SK-N-SH (cell line): ENCODE measurements around the gene TFAP2B. TPM values are rescaled to one million over a fixed set of nuclear protein-coding genes. Genes with fewer than 3 reads are reported as not detected.
A peak's percentile ranks its signal among the peaks of the same experiment; 100 is the strongest.

ENCODE experiments used
- CTCF ChIA-PET: fragments of 300-600, 350-600 bp; formaldehyde crosslinking; extraction: SDS; loops from one replicate; lab custom pipeline; 2021; lab: Yijun Ruan, JAX
- POLR2A ChIA-PET: fragments of 350-600 bp; sonication (Branson Sonifier 250); formaldehyde crosslinking; extraction: SDS; loops from one replicate; lab custom pipeline; 2020; ENCODE audit warnings: antibody characterized with exemption, inconsistent platforms; lab: Yijun Ruan, JAX
- DNase-seq: peaks from one replicate; pipeline ENCODE4 v3.0.0; 2012
- H2AFZ ChIP-seq: fragments of 200-600 bp; sonication (generic); 2 replicates; pipeline ENCODE4 v1.8.1; 2016; ENCODE audit warnings: antibody characterized with exemption, mild to moderate bottlenecking, low read depth
- H3F3A ChIP-seq: fragments of 200-600 bp; sonication (generic); replicated peaks from 2 replicates; pipeline ENCODE3; 2016; ENCODE audit warnings: antibody characterized with exemption, mild to moderate bottlenecking; ENCODE audit not compliant: insufficient read depth
- H3K27ac ChIP-seq, 2 experiments: fragments of 200-500 bp in 1 of 2; fragments of 200-600 bp in 1 of 2; sonication (Bioruptor generic) in 1 of 2; sonication (generic), shearing (Covaris generic) in 1 of 2; 2 replicates each; pipeline versions ENCODE4 v1.5.1 to v1.6.1; 2014 to 2016; ENCODE audit warnings: low read depth in 2 of 2, inconsistent platforms in 1 of 2, low read length in 1 of 2, mild to moderate bottlenecking in 1 of 2, mixed read lengths in 1 of 2
- H3K27me3 ChIP-seq: fragments of 200-600 bp; sonication (generic), shearing (Covaris generic); 2 replicates; pipeline ENCODE4 v1.6.1; 2016; ENCODE audit warnings: mixed run types; ENCODE audit not compliant: insufficient read depth
- H3K36me3 ChIP-seq, 2 experiments: fragments of 200-500 bp in 1 of 2; fragments of 200-600 bp in 1 of 2; sonication (Bioruptor generic) in 1 of 2; sonication (generic) in 1 of 2; replicated peaks in 1 of 2; 2 replicates each; pipeline versions ENCODE3 to v1.5.1; 2014 to 2016; ENCODE audit warnings: low read length in 1 of 2, mild to moderate bottlenecking in 1 of 2; ENCODE audit not compliant: insufficient read depth in 2 of 2, control insufficient read depth in 1 of 2
- H3K4me1 ChIP-seq, 2 experiments: fragments of 200-500 bp in 1 of 2; fragments of 200-600 bp in 1 of 2; sonication (Bioruptor generic) in 1 of 2; sonication (generic), shearing (Covaris generic) in 1 of 2; 2 replicates each; pipeline versions ENCODE4 v1.5.1 to v1.6.1; 2014 to 2016; ENCODE audit warnings: low read depth in 1 of 2, low read length in 1 of 2, mixed run types in 1 of 2; ENCODE audit not compliant: insufficient read depth in 2 of 2, control insufficient read depth in 1 of 2
- H3K4me2 ChIP-seq: fragments of 200-600 bp; sonication (generic), shearing (Covaris generic); 2 replicates; pipeline ENCODE4 v1.6.1; 2017; ENCODE audit warnings: mixed run types
- H3K4me3 ChIP-seq, 2 experiments: fragments of 200-500 bp in 1 of 2; fragments of 200-600 bp in 1 of 2; sonication (Bioruptor generic) in 1 of 2; sonication (generic), shearing (Covaris generic) in 1 of 2; 2 replicates each; pipeline versions ENCODE4 v1.5.1 to v1.8.1; 2014 to 2016; ENCODE audit warnings: low read depth in 2 of 2, inconsistent platforms in 1 of 2, low read length in 1 of 2, mild to moderate bottlenecking in 1 of 2, mixed read lengths in 1 of 2, moderate library complexity in 1 of 2
- H3K79me2 ChIP-seq: fragments of 200-600 bp; sonication (generic); 2 replicates; pipeline ENCODE4 v1.8.1; 2017; ENCODE audit warnings: mild to moderate bottlenecking; ENCODE audit not compliant: insufficient read depth
- H3K9ac ChIP-seq: fragments of 200-600 bp; sonication (generic); 2 replicates; pipeline ENCODE4 v1.6.1; 2017; ENCODE audit warnings: mixed run types
- H3K9me2 ChIP-seq: fragments of 200-600 bp; sonication (generic); 2 replicates; pipeline ENCODE4 v1.6.1; 2017; ENCODE audit warnings: mixed run types
- H3K9me3 ChIP-seq: fragments of 200-600 bp; sonication (generic); 2 replicates; pipeline ENCODE4 v1.6.1; 2017; ENCODE audit warnings: mixed run types, mild to moderate bottlenecking, moderate library complexity
- H4K20me1 ChIP-seq: fragments of 200-600 bp; sonication (generic); 2 replicates; pipeline ENCODE4 v1.6.1; 2017; ENCODE audit warnings: mild to moderate bottlenecking, mixed run types; ENCODE audit not compliant: insufficient read depth
- CHD2 ChIP-seq: fragments of 150-350 bp; IDR thresholded peaks from 2 replicates; pipeline ENCODE4 v1.6.1; 2018; ENCODE audit warnings: low read length; ENCODE audit not compliant: partially characterized antibody
- EP300 ChIP-seq, 2 experiments: IDR thresholded peaks; 2 replicates each; pipeline versions ENCODE4 v1.4.0 to v1.6.1; 2012; ENCODE audit warnings: borderline replicate concordance in 1 of 2, low read depth in 1 of 2, low read length in 1 of 2
- FOXJ3 ChIP-seq: sonication (generic); formaldehyde crosslinking; IDR thresholded peaks from 2 replicates; pipeline ENCODE4 v1.5.1; 2020; ENCODE audit warnings: mild to moderate bottlenecking, missing genetic modification reagents
- IRF3 ChIP-seq: fragments of 150-350 bp; IDR thresholded peaks from 2 replicates; pipeline ENCODE4 v1.6.1; 2016; ENCODE audit warnings: mild to moderate bottlenecking, low read depth, low read length
- MAX ChIP-seq: IDR thresholded peaks from 2 replicates; pipeline ENCODE4 v1.4.0; 2012; ENCODE audit warnings: low read depth
- MXI1 ChIP-seq: IDR thresholded peaks from 2 replicates; pipeline ENCODE4 v1.6.1; 2012; ENCODE audit warnings: mild to moderate bottlenecking, low read depth, low read length, improper control_type of control experiment
- NFIC ChIP-seq: IDR thresholded peaks from 2 replicates; pipeline ENCODE4 v1.4.0; 2012; ENCODE audit warnings: borderline replicate concordance
- POLR2AphosphoS5 ChIP-seq: IDR thresholded peaks from 2 replicates; pipeline ENCODE4 v1.6.1; 2012; ENCODE audit warnings: low read depth, low read length
- RAD21 ChIP-seq: IDR thresholded peaks from 2 replicates; pipeline ENCODE4 v1.6.1; 2012; ENCODE audit warnings: mild to moderate bottlenecking, low read length
- RFX5 ChIP-seq: IDR thresholded peaks from 2 replicates; pipeline ENCODE4 v1.6.1; 2012; ENCODE audit warnings: mild to moderate bottlenecking, improper control_type of control experiment, low read length
- SMC3 ChIP-seq: IDR thresholded peaks from 2 replicates; pipeline ENCODE4 v1.6.1; 2012; ENCODE audit warnings: low read depth, low read length, improper control_type of control experiment
- WGBS: methylation state at CpG from one replicate; pipeline ENCODE4 v1.1.6; 2017; ENCODE audit warnings: low lambda C conversion rate; 5-methylcytosine and 5-hydroxymethylcytosine counted together
- polyA plus RNA-seq, 3 experiments: library from polyadenylated mRNA; depleted of rRNA; stranded (reverse); fragments of >200 nt; gene quantifications; 2 replicates each; pipeline ENCODE4 v1.2.3, GENCODE V29; 2012
- TF ChIP-seq, protein P1 (sequence below): fragments of 200-600 bp; sonication (generic); IDR thresholded peaks from 2 replicates; pipeline ENCODE4 v1.6.1; 2017; ENCODE audit warnings: antibody characterized with exemption, mild to moderate bottlenecking, moderate library complexity
- TF ChIP-seq, protein P2 (sequence below): IDR thresholded peaks from 2 replicates; pipeline ENCODE4 v1.6.1; 2012; ENCODE audit warnings: mild to moderate bottlenecking, low read depth, low read length, moderate library complexity
- TF ChIP-seq, protein P3 (sequence below): IDR thresholded peaks from 2 replicates; pipeline ENCODE4 v1.4.0; 2012; ENCODE audit warnings: low read depth, borderline replicate concordance

The TFAP2B gene
- polyA plus RNA-seq, 1 of the 3 experiments (the other 2 are of a cell fraction) = 1.1 TPM

- TF ChIP-seq IRF3 = no peak
- TF ChIP-seq EP300 (IDR thresholded peaks at IDR 0.05; ENCODE audit: borderline replicate concordance in 1 of 2, low read depth in 1 of 2, low read length in 1 of 2) = no peak
- TF ChIP-seq RAD21 = peak; percentile 54
- peak; percentile 36 for TF ChIP-seq MXI1
- TF ChIP-seq FOXJ3 (CRISPR knock-in tag) = no peak
- TF ChIP-seq, protein P1, sequence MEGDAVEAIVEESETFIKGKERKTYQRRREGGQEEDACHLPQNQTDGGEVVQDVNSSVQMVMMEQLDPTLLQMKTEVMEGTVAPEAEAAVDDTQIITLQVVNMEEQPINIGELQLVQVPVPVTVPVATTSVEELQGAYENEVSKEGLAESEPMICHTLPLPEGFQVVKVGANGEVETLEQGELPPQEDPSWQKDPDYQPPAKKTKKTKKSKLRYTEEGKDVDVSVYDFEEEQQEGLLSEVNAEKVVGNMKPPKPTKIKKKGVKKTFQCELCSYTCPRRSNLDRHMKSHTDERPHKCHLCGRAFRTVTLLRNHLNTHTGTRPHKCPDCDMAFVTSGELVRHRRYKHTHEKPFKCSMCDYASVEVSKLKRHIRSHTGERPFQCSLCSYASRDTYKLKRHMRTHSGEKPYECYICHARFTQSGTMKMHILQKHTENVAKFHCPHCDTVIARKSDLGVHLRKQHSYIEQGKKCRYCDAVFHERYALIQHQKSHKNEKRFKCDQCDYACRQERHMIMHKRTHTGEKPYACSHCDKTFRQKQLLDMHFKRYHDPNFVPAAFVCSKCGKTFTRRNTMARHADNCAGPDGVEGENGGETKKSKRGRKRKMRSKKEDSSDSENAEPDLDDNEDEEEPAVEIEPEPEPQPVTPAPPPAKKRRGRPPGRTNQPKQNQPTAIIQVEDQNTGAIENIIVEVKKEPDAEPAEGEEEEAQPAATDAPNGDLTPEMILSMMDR = peak; percentile 72
Measured at GRCh38 chr6:50815436-50816114, 3.1 kb upstream of the TFAP2B start (continued).

DNA sequence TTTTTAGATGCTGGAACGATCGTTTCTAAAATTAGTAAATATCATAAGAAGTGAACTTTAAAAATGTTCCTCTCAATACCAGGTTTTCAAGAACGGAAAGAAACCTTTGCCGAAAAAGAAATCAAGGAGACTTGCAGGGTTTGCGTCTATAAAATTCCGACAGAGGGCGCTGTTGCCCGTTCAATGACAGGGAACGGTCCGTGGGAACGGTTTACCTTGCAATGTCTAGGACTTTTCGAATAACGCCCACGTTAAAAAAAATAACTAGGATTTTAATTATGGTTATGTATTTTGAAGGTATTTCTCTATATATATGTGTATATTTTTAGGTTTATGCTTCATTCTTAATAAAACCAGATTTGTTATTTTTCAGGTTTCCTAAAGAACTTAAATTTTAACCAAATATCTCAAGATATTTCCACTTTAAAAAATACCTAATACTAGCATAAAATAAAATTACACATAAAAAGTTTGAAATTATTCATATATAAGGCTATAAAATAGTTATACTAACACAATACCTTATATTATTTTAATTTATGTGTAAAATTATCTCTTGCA lies 2.5 kb upstream of the TFAP2B start:
- POLR2A ChIA-PET = interaction anchor here (0.7 to 3.2 kb wide), 3 partner anchors 14 to 1133 kb away, joined by 3 to 21 read pairs (median 5); no protein-coding TSS in a partner anchor
- Histone ChIP-seq H3K4me3 (peak overlapping the region; percentile 63), H3K27me3 (peaks cover 38% of the 10 kb centered on the region), H3K9me2 (no peaks in the 10 kb centered on the region), H3K4me2 (peak overlapping the region; percentile 69; the same call in 1 of the 2 replicates), H3F3A (no peaks in the 10 kb centered on the region), H3K27ac (peak overlapping the region in 1 of 2 experiments; percentile 99; a peak in 2 of 4 replicates), H4K20me1 (no peaks in the 10 kb centered on the region; the same call in 1 of the 2 replicates), H3K4me1 (peaks cover 0 to 3% of the 10 kb centered on the region in 2 experiments; a peak in 1 of 4 replicates), H3K36me3 (no peaks in the 10 kb centered on the region), H2AFZ (peak overlapping the region; percentile 78), H3K79me2 (no peaks in the 10 kb centered on the region), H3K9ac (peak overlapping the region; percentile 10; the same call in 1 of the 2 replicates), H3K9me3 (no peaks in the 10 kb centered on the region)
- CTCF ChIA-PET = interaction anchor here (0.6 to 2.6 kb wide), 26 partner anchors 13 to 1444 kb away, joined by 3 to 22 read pairs (median 3); no protein-coding TSS in a partner anchor
- no peak for TF ChIP-seq POLR2AphosphoS5
- no peak for TF ChIP-seq NFIC
- TF ChIP-seq, protein P2, sequence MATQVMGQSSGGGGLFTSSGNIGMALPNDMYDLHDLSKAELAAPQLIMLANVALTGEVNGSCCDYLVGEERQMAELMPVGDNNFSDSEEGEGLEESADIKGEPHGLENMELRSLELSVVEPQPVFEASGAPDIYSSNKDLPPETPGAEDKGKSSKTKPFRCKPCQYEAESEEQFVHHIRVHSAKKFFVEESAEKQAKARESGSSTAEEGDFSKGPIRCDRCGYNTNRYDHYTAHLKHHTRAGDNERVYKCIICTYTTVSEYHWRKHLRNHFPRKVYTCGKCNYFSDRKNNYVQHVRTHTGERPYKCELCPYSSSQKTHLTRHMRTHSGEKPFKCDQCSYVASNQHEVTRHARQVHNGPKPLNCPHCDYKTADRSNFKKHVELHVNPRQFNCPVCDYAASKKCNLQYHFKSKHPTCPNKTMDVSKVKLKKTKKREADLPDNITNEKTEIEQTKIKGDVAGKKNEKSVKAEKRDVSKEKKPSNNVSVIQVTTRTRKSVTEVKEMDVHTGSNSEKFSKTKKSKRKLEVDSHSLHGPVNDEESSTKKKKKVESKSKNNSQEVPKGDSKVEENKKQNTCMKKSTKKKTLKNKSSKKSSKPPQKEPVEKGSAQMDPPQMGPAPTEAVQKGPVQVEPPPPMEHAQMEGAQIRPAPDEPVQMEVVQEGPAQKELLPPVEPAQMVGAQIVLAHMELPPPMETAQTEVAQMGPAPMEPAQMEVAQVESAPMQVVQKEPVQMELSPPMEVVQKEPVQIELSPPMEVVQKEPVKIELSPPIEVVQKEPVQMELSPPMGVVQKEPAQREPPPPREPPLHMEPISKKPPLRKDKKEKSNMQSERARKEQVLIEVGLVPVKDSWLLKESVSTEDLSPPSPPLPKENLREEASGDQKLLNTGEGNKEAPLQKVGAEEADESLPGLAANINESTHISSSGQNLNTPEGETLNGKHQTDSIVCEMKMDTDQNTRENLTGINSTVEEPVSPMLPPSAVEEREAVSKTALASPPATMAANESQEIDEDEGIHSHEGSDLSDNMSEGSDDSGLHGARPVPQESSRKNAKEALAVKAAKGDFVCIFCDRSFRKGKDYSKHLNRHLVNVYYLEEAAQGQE = no peak
- TF ChIP-seq MAX = no peak
- TF ChIP-seq, protein P1 = peak; percentile 93
- TF ChIP-seq CHD2 = peak; percentile 40
- TF ChIP-seq RFX5 = no peak
- TF ChIP-seq SMC3 = peak; percentile 73
- peak; percentile 96 for TF ChIP-seq RAD21
- TF ChIP-seq, protein P3, sequence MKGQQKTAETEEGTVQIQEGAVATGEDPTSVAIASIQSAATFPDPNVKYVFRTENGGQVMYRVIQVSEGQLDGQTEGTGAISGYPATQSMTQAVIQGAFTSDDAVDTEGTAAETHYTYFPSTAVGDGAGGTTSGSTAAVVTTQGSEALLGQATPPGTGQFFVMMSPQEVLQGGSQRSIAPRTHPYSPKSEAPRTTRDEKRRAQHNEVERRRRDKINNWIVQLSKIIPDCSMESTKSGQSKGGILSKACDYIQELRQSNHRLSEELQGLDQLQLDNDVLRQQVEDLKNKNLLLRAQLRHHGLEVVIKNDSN = no peak
- DNase-seq = peak; percentile 63
- WGBS = under 1% methylated on average over 14 of the region's 14 CpGs
